Esophagus squamous epithelium (tissue), 5 donors: Measurements from ENCODE around the gene OXER1. TPM values are rescaled to one million over a fixed set of nuclear protein-coding genes. Genes with fewer than 3 reads are reported as not detected.

ENCODE experiments used
- DNase-seq: peaks from one replicate; lab custom pipeline; 2025; lab: John Stamatoyannopoulos, UW
- H3K27ac ChIP-seq, 4 donors: fragments of 200-600 bp; sonication (generic); one replicate each; pipeline ENCODE4 v1.5.1; 2016 to 2019; ENCODE audit warnings: mild to moderate bottlenecking in 1 of 4
- H3K27me3 ChIP-seq, 4 donors: fragments of 200-600 bp; sonication (generic); 1 replicate in 3 of 4; 2 replicates in 1 of 4; pipeline versions ENCODE4 v1.5.1 to v1.6.0; 2017 to 2021; ENCODE audit warnings: antibody characterized with exemption in 1 of 4
- H3K36me3 ChIP-seq, 3 donors: fragments of 200-600 bp; sonication (generic); one replicate each; pipeline ENCODE4 v1.5.1; 2016 to 2019
- H3K4me1 ChIP-seq, 3 donors: fragments of 200-600 bp; sonication (generic); one replicate each; pipeline ENCODE4 v1.5.1; 2017 to 2019
- H3K4me3 ChIP-seq, 4 donors: fragments of 200-600 bp; sonication (generic); 1 replicate in 3 of 4; 2 replicates in 1 of 4; pipeline ENCODE4 v1.5.1; 2016 to 2019; ENCODE audit warnings: mild to moderate bottlenecking in 2 of 4, moderate library complexity in 1 of 4
- H3K9me3 ChIP-seq, 3 donors: fragments of 200-600 bp; sonication (generic); one replicate each; pipeline ENCODE4 v1.5.1; 2016 to 2019
- POLR2A ChIP-seq, 4 donors: fragments of 450-650 bp; IDR thresholded peaks; one replicate each; pipeline ENCODE4 v1.6.1; 2017; ENCODE audit warnings: antibody characterized with exemption in 4 of 4, mild to moderate bottlenecking in 4 of 4, moderate library complexity in 3 of 4
- WGBS, 2 donors: methylation state at CpG; one replicate each; pipeline ENCODE4 v1.1.5; 2018; 5-methylcytosine and 5-hydroxymethylcytosine counted together
- intact Hi-C: fragments of 100-400 bp; cut with DNase I; formaldehyde crosslinking; loops from one replicate; pipeline ENCODE4 v1.15.0; 2022
- total RNA-seq, 4 donors: library from RNA; depleted of rRNA; stranded (reverse); fragments of >200 nt; gene quantifications; one replicate each; pipeline ENCODE4 v1.1.0, GENCODE V29; 2016
- TF ChIP-seq, protein P1 (sequence below), 6 experiments: fragments of 450-650 bp in 4 of 6; fragments of 200-600 bp in 2 of 6; sonication (generic) in 2 of 6; IDR thresholded peaks; one replicate each; pipeline ENCODE4 v1.5.1; 2016 to 2019; ENCODE audit warnings: antibody characterized with exemption in 6 of 6, mild to moderate bottlenecking in 4 of 6, moderate library complexity in 4 of 6
- donor health status: DM: yes; HTN: yes; CAD: no.

The OXER1 gene
- total RNA-seq, 4 donors from 2014 or later = 0.18 to 2.3 (median 1.1) TPM

DNA sequence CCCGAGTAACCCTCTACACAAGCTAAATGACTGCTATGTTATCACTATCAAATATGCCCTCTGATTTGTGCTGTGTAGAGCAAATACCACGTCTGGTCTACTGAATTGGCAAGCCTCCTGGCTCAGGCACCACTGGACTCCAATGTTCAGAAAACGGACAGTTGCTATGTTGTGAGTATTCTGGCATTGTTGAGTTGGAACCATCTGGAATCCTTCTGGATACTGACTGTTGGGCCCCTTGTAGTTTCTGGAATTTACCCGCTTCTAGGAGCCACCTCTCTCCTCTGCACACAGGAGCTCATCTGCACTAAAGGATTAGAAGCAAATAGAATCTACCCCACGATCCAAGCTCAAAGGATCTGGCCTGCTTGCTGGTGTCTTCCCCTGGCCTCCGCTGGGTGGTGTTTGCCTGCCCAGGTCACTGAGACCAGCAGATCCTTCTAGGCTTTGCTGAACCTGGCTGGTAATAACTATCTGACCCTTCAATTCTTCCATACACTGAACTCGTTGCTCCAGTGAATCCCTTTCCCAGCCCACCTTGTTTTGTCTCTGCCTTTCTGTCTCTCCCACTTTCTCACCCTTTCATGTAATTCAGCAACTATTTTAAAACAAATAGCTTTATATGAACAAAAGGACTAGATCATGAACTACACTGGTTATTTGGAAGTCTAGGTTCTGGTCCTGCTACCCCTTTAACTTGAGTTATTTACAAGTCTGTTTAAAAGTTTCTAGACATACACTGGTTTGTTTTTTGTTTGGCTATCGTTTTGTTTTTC is 30.5 kb upstream of the OXER1 start:
- Histone ChIP-seq H3K27me3 (no peaks in the 10 kb centered on the region), H3K4me3 (peak overlapping the region in 1 of 4 donors; percentile 4), H3K36me3 (no peaks in the 10 kb centered on the region), H3K9me3 (no peaks in the 10 kb centered on the region), H3K27ac (peak overlapping the region in 3 of 4 donors; percentile 49 to 92 (median 87)), H3K4me1 (peaks cover 15 to 62% (median 28%) of the 10 kb centered on the region in 3 donors)
- intact Hi-C loops = no loop called here
- WGBS, 2 donors = 71 to 80% methylated on average over 7 to 8 of the region's 8 CpGs
- DNase-seq = no peak
- TF ChIP-seq, protein P1, sequence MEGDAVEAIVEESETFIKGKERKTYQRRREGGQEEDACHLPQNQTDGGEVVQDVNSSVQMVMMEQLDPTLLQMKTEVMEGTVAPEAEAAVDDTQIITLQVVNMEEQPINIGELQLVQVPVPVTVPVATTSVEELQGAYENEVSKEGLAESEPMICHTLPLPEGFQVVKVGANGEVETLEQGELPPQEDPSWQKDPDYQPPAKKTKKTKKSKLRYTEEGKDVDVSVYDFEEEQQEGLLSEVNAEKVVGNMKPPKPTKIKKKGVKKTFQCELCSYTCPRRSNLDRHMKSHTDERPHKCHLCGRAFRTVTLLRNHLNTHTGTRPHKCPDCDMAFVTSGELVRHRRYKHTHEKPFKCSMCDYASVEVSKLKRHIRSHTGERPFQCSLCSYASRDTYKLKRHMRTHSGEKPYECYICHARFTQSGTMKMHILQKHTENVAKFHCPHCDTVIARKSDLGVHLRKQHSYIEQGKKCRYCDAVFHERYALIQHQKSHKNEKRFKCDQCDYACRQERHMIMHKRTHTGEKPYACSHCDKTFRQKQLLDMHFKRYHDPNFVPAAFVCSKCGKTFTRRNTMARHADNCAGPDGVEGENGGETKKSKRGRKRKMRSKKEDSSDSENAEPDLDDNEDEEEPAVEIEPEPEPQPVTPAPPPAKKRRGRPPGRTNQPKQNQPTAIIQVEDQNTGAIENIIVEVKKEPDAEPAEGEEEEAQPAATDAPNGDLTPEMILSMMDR (IDR thresholded peaks at IDR 0.05) = no peak

- no peak for TF ChIP-seq POLR2A (IDR thresholded peaks at IDR 0.05)
- TF ChIP-seq, protein P1 (IDR thresholded peaks at IDR 0.05) = no peak
- WGBS, 2 donors = 36 to 41% methylated on average over 17 to 21 of the region's 22 CpGs
- DNase-seq = no peak
- Histone ChIP-seq H3K9me3 (no peaks in the 10 kb centered on the region), H3K27ac (peak overlapping the region; percentile 77 to 92 (median 90)), H3K36me3 (no peaks in the 10 kb centered on the region), H3K4me1 (peaks cover 15 to 60% (median 28%) of the 10 kb centered on the region in 3 donors), H3K4me3 (peak overlapping the region; percentile 51 to 78 (median 68)), H3K27me3 (no peaks in the 10 kb centered on the region)
- intact Hi-C loops = no loop called here
These were observed 29.7 kb upstream of the OXER1 start for GRCh38 chr2:42793334-42794270.

DNA sequence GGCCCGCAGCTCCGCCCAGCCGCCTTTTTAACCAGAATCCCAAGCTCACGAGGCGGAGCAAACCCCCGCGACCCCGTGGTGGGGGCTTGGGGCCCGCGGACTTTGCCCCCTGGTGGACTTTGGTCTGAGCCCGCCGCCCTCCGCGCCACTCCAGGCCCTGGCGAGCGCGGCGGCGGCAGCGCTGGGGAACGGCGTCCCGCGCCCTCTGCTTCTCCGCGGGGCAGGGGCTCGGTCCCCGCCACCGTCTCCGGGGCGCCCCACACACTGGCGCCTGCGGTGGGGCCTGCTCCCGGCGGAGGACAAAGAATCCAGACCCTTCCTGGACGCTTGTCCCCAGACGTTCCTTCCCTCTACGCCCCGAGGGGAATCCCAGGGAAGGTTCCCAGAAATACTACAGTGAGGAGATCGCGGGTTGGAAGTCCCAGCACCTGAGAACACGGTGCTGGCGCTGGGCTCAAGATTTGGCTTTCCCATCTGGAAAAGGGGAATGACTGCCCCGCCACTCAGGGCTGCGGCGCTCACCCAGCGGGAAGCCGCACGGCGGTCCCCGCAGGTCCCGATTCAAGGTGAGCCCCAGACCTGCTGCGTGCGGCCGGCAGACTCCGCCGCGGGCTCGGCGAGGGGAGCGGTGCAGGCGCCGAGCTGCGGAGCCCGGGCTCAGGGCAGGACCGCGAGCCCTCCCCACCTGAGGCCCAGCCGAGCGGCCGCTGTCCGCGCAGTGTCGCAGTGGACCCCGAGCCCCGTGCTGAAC is 28.8 kb upstream of the OXER1 start, which contains the start of gene HAAO:
HAAO (minus strand) TSS at position 1 of the 751 bp plus-strand sequence. CDS start 47 bp downstream, outside the sequence.
- H3K27me3 ChIP-seq = no peaks in the 10 kb centered on the region
- H3K4me1 ChIP-seq = peaks cover 15 to 60% (median 28%) of the 10 kb centered on the region in 3 donors
- peak within 1 kb of the TSS; percentile 51 to 78 (median 68) for H3K4me3 ChIP-seq
- intact Hi-C loops = no loop called here
- H3K27ac ChIP-seq = peak within 1 kb of the TSS; percentile 77 to 92 (median 90)
- no peak for DNase-seq
- no peaks in the 10 kb centered on the region for H3K36me3 ChIP-seq
- 0% methylated on average over 2 of the region's 75 CpGs; no CpG with 5 or more reads in 1 of the 2 donors for WGBS, 2 donors
- TF ChIP-seq, protein P1 (IDR thresholded peaks at IDR 0.05) = peak in 3 of 6 experiments; percentile 6 to 17 (median 14)
- no peak for TF ChIP-seq POLR2A (IDR thresholded peaks at IDR 0.05)
- no peaks in the 10 kb centered on the region for H3K9me3 ChIP-seq

DNA sequence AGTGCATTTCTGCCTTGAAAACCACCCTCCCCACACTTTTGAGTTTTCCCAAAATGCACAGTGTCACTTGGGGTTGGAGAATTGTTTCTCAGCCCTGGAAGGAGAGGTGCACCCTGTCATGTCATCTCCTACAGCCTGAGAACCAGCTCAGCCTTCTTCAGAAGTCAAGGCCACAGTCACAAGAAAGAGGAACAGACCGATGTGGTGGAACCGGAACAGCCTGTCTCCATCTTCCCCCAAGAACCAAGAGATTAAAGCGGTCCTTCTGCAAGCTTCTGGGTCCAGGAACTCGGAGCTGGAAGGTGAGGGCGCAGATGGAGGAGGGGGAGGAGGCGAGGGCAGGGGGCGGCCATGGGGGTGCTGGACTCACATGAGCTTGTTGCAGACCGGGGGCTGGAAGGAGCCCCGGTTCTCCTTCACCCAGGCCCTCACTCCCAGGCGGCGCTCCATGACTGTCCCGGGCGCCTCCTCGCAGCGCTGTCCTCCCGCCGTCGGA is 28.2 kb upstream of the OXER1 start:
- H3K36me3 ChIP-seq = no peaks in the 10 kb centered on the region
- H3K9me3 ChIP-seq = no peaks in the 10 kb centered on the region
- no peaks in the 10 kb centered on the region for H3K27me3 ChIP-seq
- H3K4me3 ChIP-seq = peak overlapping the region; percentile 51 to 78 (median 68)
- no peak for TF ChIP-seq POLR2A (IDR thresholded peaks at IDR 0.05)
- TF ChIP-seq, protein P1 (IDR thresholded peaks at IDR 0.05) = no peak
- H3K27ac ChIP-seq = peak overlapping the region; percentile 77 to 92 (median 90)
- DNase-seq = no peak
- 5 to 21% methylated on average over 3 to 8 of the region's 18 CpGs for WGBS, 2 donors
- H3K4me1 ChIP-seq = peaks cover 15 to 61% (median 28%) of the 10 kb centered on the region in 3 donors
- intact Hi-C loops = no loop called here
